Activated T-helper 2 cell treated with anti-CD3 and anti-CD28 coated beads, Interferon-gamma antibody, Interleukin-2, Interleukin-4, amounts not matched to agents 10 μg/mL and 5 μg/mL and 100 μg/mL, durations not matched to agents 14 hours and 24 hours and 36 hours (primary cell): ENCODE data around the gene SLC35E2B. TPM values are rescaled to one million over a fixed set of nuclear protein-coding genes. Genes with fewer than 3 reads are reported as not detected.
"Not testable (repeated sequence)": the region's sequence is repeated elsewhere in the genome, so short reads cannot be mapped to it uniquely, and the experiment has no call there.

Experiments used
- DNase-seq: peaks from one replicate; pipeline ENCODE4 v3.0.0; 2021; ENCODE audit warnings: low spot score
- H3K27ac Mint-ChIP-seq: one replicate; pipeline ENCODE4 v1.8.0; 2021; ENCODE audit warnings: mixed read lengths
- H3K27me3 Mint-ChIP-seq: one replicate; pipeline ENCODE4 v1.8.0; 2021; ENCODE audit warnings: low read depth, mixed read lengths
- H3K36me3 Mint-ChIP-seq: one replicate; pipeline ENCODE4 v1.8.0; 2021; ENCODE audit warnings: low read depth, mixed read lengths
- H3K4me1 Mint-ChIP-seq: one replicate; pipeline ENCODE4 v1.8.0; 2021; ENCODE audit warnings: low read depth, mixed read lengths
- H3K4me3 Mint-ChIP-seq: one replicate; pipeline ENCODE4 v1.8.0; 2021; ENCODE audit warnings: low read depth, mild to moderate bottlenecking, moderate library complexity, mixed read lengths
- H3K9me3 Mint-ChIP-seq: one replicate; pipeline ENCODE4 v1.8.0; 2021; ENCODE audit warnings: mixed read lengths
- intact Hi-C: fragments of 100-400 bp; cut with micrococcal nuclease; formaldehyde crosslinking; loops from one replicate; pipeline ENCODE4 v1.15.1; 2023
- total RNA-seq: library from RNA; stranded (reverse); gene quantifications from 2 replicates; pipeline ENCODE4 v1.2.3, GENCODE V29; 2022

The SLC35E2B gene
- total RNA-seq, 1 donor from 2014 or later, result 41.9 TPM

- DNase-seq, intact Hi-C loops, H3K27ac Mint-ChIP-seq, H3K36me3 Mint-ChIP-seq, H3K4me1 Mint-ChIP-seq, H3K27me3 Mint-ChIP-seq, H3K9me3 Mint-ChIP-seq, H3K4me3 Mint-ChIP-seq: not testable (repeated sequence)
Measured at GRCh38 chr1:1664318-1664717, 28.3 kb downstream of the SLC35E2B start.

DNA sequence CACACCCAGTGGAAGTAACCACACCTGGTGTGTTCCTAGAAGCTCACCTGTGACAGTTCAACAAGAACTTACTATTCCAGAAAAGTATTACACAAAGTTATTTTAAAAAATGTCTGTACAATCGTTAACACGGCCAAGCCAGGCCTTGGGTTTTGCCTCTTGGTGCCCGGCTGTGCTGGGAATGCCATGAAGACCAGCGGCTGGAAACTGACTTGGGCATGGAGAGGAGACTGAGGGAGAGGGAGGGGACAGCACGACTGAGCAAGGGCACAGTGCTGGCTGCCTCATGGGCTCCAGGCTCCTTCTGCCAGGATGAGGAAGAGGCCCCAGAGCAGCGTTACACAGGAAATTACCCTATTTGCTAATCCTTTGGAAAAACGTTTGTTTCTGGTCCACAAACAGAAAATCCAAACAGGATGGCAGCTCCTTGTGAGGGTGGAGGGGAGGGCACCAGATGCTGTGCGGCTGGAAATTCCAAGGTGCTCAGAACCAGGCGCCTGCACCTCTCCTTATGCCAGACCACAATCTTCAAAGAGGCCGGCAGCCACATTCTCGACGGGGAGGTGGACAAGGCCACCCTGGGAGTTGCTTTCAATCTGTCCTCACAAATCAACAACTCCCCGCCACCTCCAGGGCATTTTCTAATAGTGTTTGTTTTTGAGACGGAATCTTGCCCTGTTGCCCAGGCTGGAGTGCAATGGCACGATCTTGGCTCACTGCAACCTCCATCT lies 29.6 kb downstream of the SLC35E2B start:
- DNase-seq, H3K27me3 Mint-ChIP-seq, H3K4me3 Mint-ChIP-seq, H3K9me3 Mint-ChIP-seq, H3K27ac Mint-ChIP-seq, H3K36me3 Mint-ChIP-seq, intact Hi-C loops, H3K4me1 Mint-ChIP-seq: not testable (repeated sequence)

- H3K27me3 Mint-ChIP-seq, H3K4me3 Mint-ChIP-seq, H3K9me3 Mint-ChIP-seq, H3K36me3 Mint-ChIP-seq, H3K27ac Mint-ChIP-seq, DNase-seq, H3K4me1 Mint-ChIP-seq, intact Hi-C loops: not testable (repeated sequence)
Measured at GRCh38 chr1:1662392-1662791, 30.2 kb downstream of the SLC35E2B start.

- Mint-ChIP-seq H3K4me3 (peak within 1 kb of the TSS; percentile 91), H3K27ac (peak within 1 kb of the TSS; percentile 99), H3K36me3 (peaks cover 15% of the 10 kb centered on the region)
- not testable (repeated sequence) for H3K4me1 Mint-ChIP-seq, H3K27me3 Mint-ChIP-seq, H3K9me3 Mint-ChIP-seq
- intact Hi-C loops, result loop anchor here (1.0 to 2.0 kb wide), 3 partner anchors 44 to 85 kb away; partner anchors contain the start of genes CDK11A, MIB2 and SSU72
- DNase-seq, result peak; percentile 94
Measured at GRCh38 chr1:1658583-1659549, 33.7 kb downstream of the SLC35E2B start, which contains the start of gene CDK11B. TSS of gene CDK11B (minus strand) at chr1:1659004. CDS start at chr1:1657485, 1,519 bp downstream.

GRCh38 chr1:1648265-1648664 lies 44.3 kb downstream of the SLC35E2B start:
- H3K4me3 Mint-ChIP-seq, H3K4me1 Mint-ChIP-seq, H3K9me3 Mint-ChIP-seq, intact Hi-C loops, DNase-seq, H3K27me3 Mint-ChIP-seq, H3K27ac Mint-ChIP-seq: not testable (repeated sequence)
- H3K36me3 Mint-ChIP-seq, result peaks cover 58% of the 10 kb centered on the region

DNA sequence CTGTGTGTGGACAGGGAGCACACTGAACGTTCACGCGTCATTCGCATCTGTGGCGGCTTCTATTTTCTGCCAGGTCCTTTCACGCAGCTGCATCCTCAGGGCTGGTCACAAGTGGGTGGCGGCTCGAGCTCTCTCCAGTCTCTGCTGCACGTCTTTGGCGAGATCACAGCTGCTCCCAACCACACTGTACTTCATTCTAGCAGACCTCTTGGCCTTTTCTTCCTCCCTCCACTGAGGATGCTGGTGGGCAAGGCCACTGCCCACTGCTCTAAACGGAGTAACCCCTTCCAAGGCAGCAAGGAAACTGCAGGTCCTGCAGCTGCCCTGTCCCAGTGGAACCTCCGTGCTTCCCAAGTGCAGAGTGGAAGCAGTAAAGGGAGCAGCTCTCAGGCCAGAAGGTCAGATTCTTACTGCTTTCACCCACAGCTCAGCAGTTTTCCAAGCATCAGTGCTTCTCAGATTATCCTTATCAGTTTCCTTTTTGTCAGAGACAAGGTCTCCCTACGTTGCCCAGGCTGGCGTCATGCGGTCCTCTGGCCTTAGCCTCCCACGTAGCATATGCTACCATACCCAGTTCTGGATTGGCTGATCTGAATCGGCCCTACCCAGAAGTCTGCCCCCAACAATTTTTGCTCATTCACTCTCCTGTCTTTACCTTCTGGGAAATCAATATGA lies 44.9 kb downstream of the SLC35E2B start:
- H3K4me3 Mint-ChIP-seq, H3K27me3 Mint-ChIP-seq, H3K27ac Mint-ChIP-seq, DNase-seq, H3K4me1 Mint-ChIP-seq, intact Hi-C loops, H3K9me3 Mint-ChIP-seq: not testable (repeated sequence)
- peaks cover 56% of the 10 kb centered on the region for H3K36me3 Mint-ChIP-seq

GRCh38 chr1:1646326-1646725 lies 46.3 kb downstream of the SLC35E2B start:
- H3K36me3 Mint-ChIP-seq, result peaks cover 42% of the 10 kb centered on the region
- H3K27ac Mint-ChIP-seq, H3K9me3 Mint-ChIP-seq, H3K4me1 Mint-ChIP-seq, H3K27me3 Mint-ChIP-seq, intact Hi-C loops, H3K4me3 Mint-ChIP-seq, DNase-seq: not testable (repeated sequence)

- H3K27ac Mint-ChIP-seq, H3K4me3 Mint-ChIP-seq, H3K4me1 Mint-ChIP-seq, DNase-seq, intact Hi-C loops, H3K27me3 Mint-ChIP-seq, H3K9me3 Mint-ChIP-seq: not testable (repeated sequence)
- H3K36me3 Mint-ChIP-seq, result peaks cover 13% of the 10 kb centered on the region
Measured at GRCh38 chr1:1640711-1641461, 51.7 kb downstream of the SLC35E2B start.

- H3K9me3 Mint-ChIP-seq, H3K4me3 Mint-ChIP-seq, H3K27me3 Mint-ChIP-seq, intact Hi-C loops, H3K27ac Mint-ChIP-seq, DNase-seq, H3K4me1 Mint-ChIP-seq, H3K36me3 Mint-ChIP-seq: not testable (repeated sequence)
Measured at GRCh38 chr1:1640081-1640480, 52.5 kb downstream of the SLC35E2B start.

DNA sequence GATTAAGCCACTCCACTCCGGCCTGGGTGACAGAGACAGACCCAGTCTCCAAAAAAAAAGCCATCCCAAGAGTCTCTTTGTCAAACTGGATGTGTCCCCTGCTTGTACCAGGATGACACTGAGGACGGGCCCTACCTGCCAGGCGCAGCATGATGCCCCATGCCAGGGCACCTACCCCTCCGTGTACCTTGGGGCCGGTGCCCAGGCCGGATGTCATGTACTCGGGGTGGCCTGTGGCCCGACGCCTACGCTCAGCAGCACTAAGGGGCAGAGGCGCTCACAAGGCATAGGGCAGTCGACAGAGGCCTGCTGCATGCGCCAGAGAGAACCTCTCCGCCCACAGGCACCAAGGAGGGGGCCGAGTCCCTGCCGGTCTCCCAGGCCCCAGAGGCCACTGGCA lies 53.2 kb downstream of the SLC35E2B start:
- DNase-seq, H3K27me3 Mint-ChIP-seq, H3K36me3 Mint-ChIP-seq, H3K9me3 Mint-ChIP-seq, intact Hi-C loops, H3K27ac Mint-ChIP-seq, H3K4me1 Mint-ChIP-seq, H3K4me3 Mint-ChIP-seq: not testable (repeated sequence)

DNA sequence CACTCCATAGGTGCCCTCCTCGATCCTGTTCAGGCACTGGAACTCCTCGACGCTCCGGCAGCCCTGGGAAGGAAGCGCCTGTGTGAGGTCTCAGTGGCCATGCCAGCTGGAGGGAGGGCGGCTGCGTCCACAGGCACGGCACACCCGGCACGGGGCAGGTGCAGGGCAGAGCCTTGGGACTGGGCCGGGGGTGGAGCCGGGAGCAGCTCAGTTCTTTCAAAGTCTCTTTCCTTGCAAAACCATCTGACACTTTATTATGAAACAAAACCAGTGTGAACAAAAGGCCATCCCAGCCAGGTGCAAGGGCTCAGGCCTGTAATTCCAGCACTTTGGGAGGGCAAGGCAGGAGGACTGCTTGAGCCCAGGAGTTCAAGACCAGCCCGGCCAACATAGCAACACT lies 54.1 kb downstream of the SLC35E2B start:
- intact Hi-C loops, H3K27me3 Mint-ChIP-seq, H3K27ac Mint-ChIP-seq, H3K4me3 Mint-ChIP-seq, DNase-seq, H3K9me3 Mint-ChIP-seq, H3K36me3 Mint-ChIP-seq, H3K4me1 Mint-ChIP-seq: not testable (repeated sequence)

DNA sequence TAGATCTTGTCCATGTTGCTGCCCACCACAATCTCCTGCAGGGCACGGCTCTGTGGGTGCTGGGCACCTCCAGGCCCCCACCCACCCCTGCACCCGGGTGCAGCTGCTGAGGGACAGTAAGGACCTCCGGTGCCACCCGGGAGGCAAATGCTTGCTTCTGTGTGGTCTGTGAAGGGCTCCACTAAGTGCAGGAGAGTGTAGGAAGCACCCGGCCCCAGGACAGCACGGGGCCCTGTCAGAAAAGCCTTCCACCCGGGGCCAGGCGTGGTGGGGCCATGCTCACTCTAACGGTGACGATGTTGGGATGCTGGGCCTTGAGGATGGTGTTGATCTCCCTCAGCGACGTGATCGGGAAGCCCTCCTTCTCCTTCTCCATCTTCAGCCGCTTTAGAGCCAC lies 55.1 kb downstream of the SLC35E2B start:
- intact Hi-C loops, H3K9me3 Mint-ChIP-seq: not testable (repeated sequence)

More for the DNA sequence above, 55.1 kb downstream of the SLC35E2B start:
- H3K4me3 Mint-ChIP-seq, H3K36me3 Mint-ChIP-seq, H3K27me3 Mint-ChIP-seq, H3K27ac Mint-ChIP-seq, H3K4me1 Mint-ChIP-seq, DNase-seq: not testable (repeated sequence)
